PC-9 (cell line): ENCODE results near the gene UTP15. TPM values are rescaled to one million over a fixed set of nuclear protein-coding genes. Genes with fewer than 3 reads are reported as not detected.

Experiments used
- BruUV-seq: library from RNA; stranded (reverse); fragments of 400-500 nt; replicated peaks from 2 replicates; lab custom pipeline; 2021; lab: Mats Ljungman, UMichigan
- CTCF ChIA-PET: fragments of 300-600 bp; sonication (Branson Sonifier 250); formaldehyde crosslinking; loops from one replicate; lab custom pipeline; 2022; ENCODE audit warnings: antibody characterized with exemption; lab: Charles Lee
- POLR2A ChIA-PET: fragments of 300-600 bp; sonication (Branson Sonifier 250); formaldehyde crosslinking; loops from one replicate; lab custom pipeline; 2022; ENCODE audit warnings: antibody characterized with exemption; ENCODE audit not compliant: unreplicated experiment; lab: Charles Lee
- DNase-seq, 2 experiments: peaks; one replicate each; pipeline versions ENCODE4 v3.0.0 to v3.0.0-alpha.2; 2015 to 2022; ENCODE audit warnings: mixed read lengths in 1 of 2
- H2AFZ ChIP-seq: fragments of 200-600 bp; sonication (generic); 2 replicates; pipeline ENCODE4 v1.8.1; 2017; ENCODE audit warnings: antibody characterized with exemption
- H3F3A ChIP-seq: fragments of 200-600 bp; sonication (generic); 2 replicates; pipeline ENCODE4 v1.8.1; 2017; ENCODE audit warnings: antibody characterized with exemption, mild to moderate bottlenecking, low read depth; ENCODE audit not compliant: insufficient read depth
- H3K27ac ChIP-seq: fragments of 200-600 bp; sonication (generic); 2 replicates; pipeline ENCODE4 v1.6.1; 2016; ENCODE audit warnings: mixed run types
- H3K27me3 ChIP-seq: fragments of 200-600 bp; sonication (generic); 2 replicates; pipeline ENCODE4 v1.6.1; 2016; ENCODE audit warnings: low read depth, mixed run types; ENCODE audit not compliant: insufficient read depth
- H3K36me3 ChIP-seq: fragments of 200-600 bp; sonication (generic); 2 replicates; pipeline ENCODE4 v1.6.1; 2016; ENCODE audit warnings: low read depth, mixed run types
- H3K4me1 ChIP-seq: fragments of 200-600 bp; sonication (generic); replicated peaks from 2 replicates; pipeline ENCODE4 v1.6.1; 2016; ENCODE audit warnings: mixed run types; ENCODE audit not compliant: insufficient read depth
- H3K4me2 ChIP-seq: fragments of 200-600 bp; sonication (generic); 2 replicates; pipeline ENCODE4 v1.6.1; 2017; ENCODE audit warnings: mixed run types
- H3K4me3 ChIP-seq: fragments of 200-600 bp; sonication (generic); 2 replicates; pipeline ENCODE4 v1.6.1; 2016; ENCODE audit warnings: mixed run types
- H3K79me2 ChIP-seq: fragments of 200-600 bp; sonication (generic); 2 replicates; pipeline ENCODE4 v1.6.1; 2017; ENCODE audit warnings: low read depth, mixed run types
- H3K9me2 ChIP-seq: fragments of 200-600 bp; sonication (generic); 2 replicates; pipeline ENCODE4 v1.8.1; 2017; ENCODE audit warnings: mild to moderate bottlenecking; ENCODE audit not compliant: insufficient read depth
- H3K9me3 ChIP-seq: fragments of 200-600 bp; sonication (generic); 2 replicates; pipeline ENCODE4 v1.8.1; 2016; ENCODE audit warnings: low read depth; ENCODE audit not compliant: insufficient read depth
- H4K20me1 ChIP-seq: fragments of 200-600 bp; sonication (generic); 2 replicates; pipeline ENCODE4 v1.8.1; 2017; ENCODE audit not compliant: insufficient read depth
- EZH2 ChIP-seq: fragments of 200-600 bp; sonication (generic); IDR thresholded peaks from 2 replicates; pipeline ENCODE4 v1.8.0; 2017; ENCODE audit warnings: antibody characterized with exemption, low read depth
- intact Hi-C: fragments of 100-400 bp; cut with micrococcal nuclease; formaldehyde crosslinking; loops from one replicate; pipeline ENCODE4 v1.10.0; 2022; ENCODE audit not compliant: unreplicated experiment
- total RNA-seq: library from RNA; stranded (reverse); gene quantifications from 2 replicates; pipeline ENCODE4 v1.2.3, GENCODE V29; 2021
- TF ChIP-seq, protein P1 (sequence below): fragments of 200-600 bp; sonication (generic); conservative IDR thresholded peaks from 2 replicates; pipeline ENCODE4 v1.6.1; 2017; ENCODE audit warnings: mixed run types, antibody characterized with exemption, mild to moderate bottlenecking, moderate library complexity

UTP15 gene
- total RNA-seq, 1 experiment from 2014 or later, result 19.4 TPM

DNA sequence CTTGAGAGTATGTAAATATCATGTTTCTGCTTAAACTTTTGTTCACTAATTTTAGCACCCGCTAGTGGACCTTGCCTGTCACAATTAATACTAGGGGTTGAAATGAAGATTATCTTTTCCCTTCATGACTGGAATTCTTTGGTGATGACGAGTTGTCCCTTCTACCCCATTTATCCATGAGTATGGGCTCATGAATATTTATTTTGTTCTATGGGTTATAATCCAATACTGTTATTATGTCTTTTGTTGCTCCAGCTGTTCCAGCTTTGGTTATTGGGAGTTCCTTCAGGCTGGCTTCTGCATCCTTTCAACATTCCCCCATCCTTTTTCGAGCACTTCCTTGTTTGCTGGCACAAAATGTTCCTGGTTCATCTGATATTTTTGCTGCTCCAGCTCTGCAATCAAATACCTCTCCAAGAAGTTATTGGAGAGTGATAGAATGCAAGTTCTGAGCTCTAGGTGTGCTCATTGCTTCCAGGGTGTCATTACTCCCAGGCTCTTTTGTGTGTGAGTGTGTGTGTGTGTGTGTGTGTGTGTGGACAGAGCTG lies 40.7 kb downstream of the UTP15 start:
- no TSS peak for BruUV-seq
- Histone ChIP-seq H4K20me1 (no peaks in the 10 kb centered on the region), H2AFZ (no peak overlapping the region), H3K4me1 (peaks cover 40% of the 10 kb centered on the region), H3K4me2 (peak overlapping the region; percentile 65), H3F3A (peaks cover 33% of the 10 kb centered on the region), H3K27me3 (no peaks in the 10 kb centered on the region), H3K9me2 (no peaks in the 10 kb centered on the region), H3K9me3 (peaks cover 6% of the 10 kb centered on the region; the same call in 1 of the 2 replicates), H3K27ac (peak overlapping the region; percentile 74), H3K79me2 (no peaks in the 10 kb centered on the region), H3K4me3 (peak overlapping the region; percentile 30; the same call in 1 of the 2 replicates), H3K36me3 (no peaks in the 10 kb centered on the region)
- POLR2A ChIA-PET, result interaction anchor here (0.6 kb wide), 2 partner anchors 65 to 83 kb away, joined by 3 to 6 read pairs; no protein-coding TSS in a partner anchor
- intact Hi-C loops, result loop anchor here (5.0 kb wide), 1 partner anchor 86 kb away; no protein-coding TSS in a partner anchor
- TF ChIP-seq, protein P1, sequence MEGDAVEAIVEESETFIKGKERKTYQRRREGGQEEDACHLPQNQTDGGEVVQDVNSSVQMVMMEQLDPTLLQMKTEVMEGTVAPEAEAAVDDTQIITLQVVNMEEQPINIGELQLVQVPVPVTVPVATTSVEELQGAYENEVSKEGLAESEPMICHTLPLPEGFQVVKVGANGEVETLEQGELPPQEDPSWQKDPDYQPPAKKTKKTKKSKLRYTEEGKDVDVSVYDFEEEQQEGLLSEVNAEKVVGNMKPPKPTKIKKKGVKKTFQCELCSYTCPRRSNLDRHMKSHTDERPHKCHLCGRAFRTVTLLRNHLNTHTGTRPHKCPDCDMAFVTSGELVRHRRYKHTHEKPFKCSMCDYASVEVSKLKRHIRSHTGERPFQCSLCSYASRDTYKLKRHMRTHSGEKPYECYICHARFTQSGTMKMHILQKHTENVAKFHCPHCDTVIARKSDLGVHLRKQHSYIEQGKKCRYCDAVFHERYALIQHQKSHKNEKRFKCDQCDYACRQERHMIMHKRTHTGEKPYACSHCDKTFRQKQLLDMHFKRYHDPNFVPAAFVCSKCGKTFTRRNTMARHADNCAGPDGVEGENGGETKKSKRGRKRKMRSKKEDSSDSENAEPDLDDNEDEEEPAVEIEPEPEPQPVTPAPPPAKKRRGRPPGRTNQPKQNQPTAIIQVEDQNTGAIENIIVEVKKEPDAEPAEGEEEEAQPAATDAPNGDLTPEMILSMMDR, result no peak; the same call in 1 of the 2 replicates
- TF ChIP-seq EZH2, result no peak
- DNase-seq, result peak in 1 of 2 experiments; percentile 63
- CTCF ChIA-PET, result no interaction called here

- Histone ChIP-seq H3F3A (peaks cover 39% of the 10 kb centered on the region), H3K27me3 (no peaks in the 10 kb centered on the region), H3K4me3 (no peak overlapping the region), H3K9me2 (no peaks in the 10 kb centered on the region), H3K9me3 (no peaks in the 10 kb centered on the region), H3K4me1 (peaks cover 43% of the 10 kb centered on the region), H4K20me1 (no peaks in the 10 kb centered on the region), H2AFZ (no peak overlapping the region), H3K27ac (peak overlapping the region; percentile 74; the same call in 1 of the 2 replicates), H3K79me2 (no peaks in the 10 kb centered on the region), H3K36me3 (no peaks in the 10 kb centered on the region), H3K4me2 (peak overlapping the region; percentile 65; the same call in 1 of the 2 replicates)
- no TSS peak for BruUV-seq
- intact Hi-C loops, result loop anchor here (5.0 kb wide), 1 partner anchor 85 kb away; no protein-coding TSS in a partner anchor
- CTCF ChIA-PET, result no interaction called here
- no peak for DNase-seq
- TF ChIP-seq, protein P1, result no peak
- TF ChIP-seq EZH2, result no peak
- POLR2A ChIA-PET, result no interaction called here
Observed at GRCh38 chr5:73607228-73607627, 41.7 kb downstream of the UTP15 start.

DNA sequence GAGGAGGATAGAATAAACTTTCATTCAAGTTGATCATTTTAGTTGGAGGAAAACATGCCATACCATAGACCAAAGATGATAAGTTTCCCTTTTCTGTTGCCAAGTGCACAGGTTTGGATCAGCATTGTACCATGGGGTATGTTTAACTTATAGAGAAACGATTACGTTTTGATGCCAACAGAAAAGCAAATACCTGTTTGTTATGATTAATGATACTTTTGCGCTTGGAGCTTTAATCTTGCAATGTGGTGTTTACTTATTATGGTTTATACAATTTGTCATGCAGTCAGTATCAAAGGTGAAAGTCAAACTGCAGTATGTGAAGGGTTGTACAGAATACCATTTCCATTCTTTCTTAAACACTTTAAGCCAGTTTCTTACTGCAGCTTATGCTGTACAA lies 47.3 kb downstream of the UTP15 start:
- ChIA-PET CTCF (no interaction called here), POLR2A (no interaction called here)
- Histone ChIP-seq H3K9me3 (no peaks in the 10 kb centered on the region), H2AFZ (no peak overlapping the region), H4K20me1 (no peaks in the 10 kb centered on the region), H3K9me2 (no peaks in the 10 kb centered on the region), H3K79me2 (no peaks in the 10 kb centered on the region), H3K27ac (peak overlapping the region; percentile 20), H3F3A (peaks cover 34% of the 10 kb centered on the region; the same call in 1 of the 2 replicates), H3K36me3 (no peaks in the 10 kb centered on the region), H3K27me3 (no peaks in the 10 kb centered on the region), H3K4me3 (no peak overlapping the region), H3K4me1 (peaks cover 37% of the 10 kb centered on the region), H3K4me2 (peak overlapping the region; percentile 42)
- TF ChIP-seq EZH2, result no peak
- TF ChIP-seq, protein P1, result no peak
- intact Hi-C loops, result no loop called here
- peak in 1 of 2 experiments; percentile 80 for DNase-seq
- no TSS peak for BruUV-seq
